GM19455 (cell line): ENCODE data around the gene SP110.
"Not testable (repeated sequence)": the region's sequence is repeated elsewhere in the genome, so short reads cannot be mapped to it uniquely, and the experiment has no call there.

Experiments used
- ATAC-seq: cut with Tn5 transposase; IDR thresholded peaks from one replicate; pipeline ENCODE4 v1.9.1; 2021; ENCODE audit not compliant: unreplicated experiment

SP110 gene

GRCh38 chr2:230225486-230225885 lies 5.7 kb upstream of the SP110 start, which contains the start of gene SP140:
TSS of gene SP140 (plus strand) at chr2:230225736. CDS start at chr2:230225845, 109 bp downstream.
- peak; percentile 85 for ATAC-seq

GRCh38 chr2:230224458-230224857 lies 4.7 kb upstream of the SP110 start:
- no peak for ATAC-seq

- not testable (repeated sequence) for ATAC-seq
Observed at GRCh38 chr2:230222829-230223228, 3.0 kb upstream of the SP110 start.

- ATAC-seq, result no peak
Observed at GRCh38 chr2:230221493-230221892, 1.7 kb upstream of the SP110 start.

GRCh38 chr2:230220347-230220969 lies 674 bp upstream of the SP110 start:
- no peak for ATAC-seq

GRCh38 chr2:230218421-230218820 lies 1.4 kb downstream of the SP110 start:
- no peak for ATAC-seq

- no peak for ATAC-seq
Observed at GRCh38 chr2:230217424-230217823, 2.4 kb downstream of the SP110 start.

- ATAC-seq, result no peak
Observed at GRCh38 chr2:230216489-230216888, 3.3 kb downstream of the SP110 start.

- ATAC-seq, result no peak
Observed at GRCh38 chr2:230209422-230210051, 10.2 kb downstream of the SP110 start.

- no peak for ATAC-seq
Observed at GRCh38 chr2:230208576-230208975, 11.2 kb downstream of the SP110 start.

GRCh38 chr2:230205721-230206120 lies 14.1 kb downstream of the SP110 start:
- ATAC-seq, result no peak

GRCh38 chr2:230205034-230205433 lies 14.8 kb downstream of the SP110 start:
- ATAC-seq, result peak; percentile 43

- peak; percentile 40 for ATAC-seq
Observed at GRCh38 chr2:230203110-230203676, 16.6 kb downstream of the SP110 start.

- ATAC-seq, result peak; percentile 51
Observed at GRCh38 chr2:230202430-230203109, 17.2 kb downstream of the SP110 start.

GRCh38 chr2:230184727-230185578 lies 34.8 kb downstream of the SP110 start:
- ATAC-seq, result no peak

GRCh38 chr2:230181195-230181594 lies 38.6 kb downstream of the SP110 start:
- no peak for ATAC-seq

- ATAC-seq, result no peak
Observed at GRCh38 chr2:230179907-230180306, 39.9 kb downstream of the SP110 start.

GRCh38 chr2:230178546-230179485 lies 41.0 kb downstream of the SP110 start:
- ATAC-seq, result no peak

- no peak for ATAC-seq
Observed at GRCh38 chr2:230176996-230177395, 42.8 kb downstream of the SP110 start.

GRCh38 chr2:230174466-230174865 lies 45.3 kb downstream of the SP110 start:
- ATAC-seq, result no peak
